GM23248 (cell line): ENCODE measurements around the gene STXBP6.

ENCODE experiments used
- EZH2 ChIP-seq: fragments of 200-600 bp; sonication (generic); IDR thresholded peaks from 2 replicates; pipeline ENCODE4 v1.6.1; 2018; ENCODE audit warnings: antibody characterized with exemption, mild to moderate bottlenecking; ENCODE audit not compliant: insufficient read depth, poor library complexity, severe bottlenecking
- EZH2phosphoT487 ChIP-seq: fragments of 200-600 bp; sonication (generic); IDR thresholded peaks from 2 replicates; pipeline ENCODE4 v1.6.1; 2018; ENCODE audit warnings: antibody characterized with exemption, moderate library complexity, mild to moderate bottlenecking, low read depth; ENCODE audit not compliant: insufficient read depth

GRCh38 chr14:24837280-24838046 lies 212.5 kb downstream of the STXBP6 start:
- TF ChIP-seq EZH2 (no peak), EZH2phosphoT487 (no peak)
